MV-4-11 (cell line): Measurements from ENCODE around the gene SBK1.
A peak's percentile ranks its signal among the peaks of the same experiment; 100 is the strongest.
"Not testable (repeated sequence)": the region's sequence is repeated elsewhere in the genome, so short reads cannot be mapped to it uniquely, and the experiment has no call there.

Source experiments
- DNase-seq: peaks from one replicate; lab custom pipeline; 2025; lab: John Stamatoyannopoulos, UW

The SBK1 gene

DNA sequence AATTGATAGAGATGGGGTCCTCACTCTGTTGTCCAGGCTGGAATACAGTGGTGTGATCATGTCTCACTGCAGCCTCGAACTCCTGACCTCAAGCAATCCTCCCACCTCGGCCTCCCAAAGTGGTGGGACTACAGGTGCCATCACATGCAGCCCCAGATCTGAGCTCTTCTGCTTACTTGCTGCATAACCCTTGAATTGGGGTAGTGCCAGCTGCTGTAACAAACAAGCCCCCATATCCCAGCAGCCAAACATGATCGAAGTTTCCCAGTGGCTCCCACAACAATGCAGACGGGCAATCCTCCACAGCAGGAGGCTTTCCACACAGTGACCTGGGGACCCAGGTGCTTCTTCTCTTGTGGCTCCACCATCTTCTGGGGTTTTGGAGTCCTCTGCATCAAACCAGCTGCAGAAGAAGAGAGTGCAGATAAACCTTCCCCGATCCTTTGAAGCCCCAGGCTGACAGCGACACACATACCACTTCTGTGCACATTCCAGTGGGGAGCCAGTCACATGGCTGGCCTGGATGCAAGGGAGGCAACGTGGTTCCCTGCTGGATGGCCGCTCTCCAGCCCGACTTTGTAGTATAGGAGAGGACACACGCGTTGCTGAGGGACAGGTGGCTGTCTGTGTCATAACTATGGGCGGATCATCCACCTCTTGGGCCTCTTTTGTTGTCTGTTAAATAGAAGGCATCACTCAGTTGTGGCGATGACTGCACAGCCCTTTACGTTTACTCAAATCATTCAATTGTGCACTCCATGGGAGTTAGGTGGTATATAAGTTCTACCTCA is 16.7 kb downstream of the SBK1 start:
- DNase-seq: no peak

DNA sequence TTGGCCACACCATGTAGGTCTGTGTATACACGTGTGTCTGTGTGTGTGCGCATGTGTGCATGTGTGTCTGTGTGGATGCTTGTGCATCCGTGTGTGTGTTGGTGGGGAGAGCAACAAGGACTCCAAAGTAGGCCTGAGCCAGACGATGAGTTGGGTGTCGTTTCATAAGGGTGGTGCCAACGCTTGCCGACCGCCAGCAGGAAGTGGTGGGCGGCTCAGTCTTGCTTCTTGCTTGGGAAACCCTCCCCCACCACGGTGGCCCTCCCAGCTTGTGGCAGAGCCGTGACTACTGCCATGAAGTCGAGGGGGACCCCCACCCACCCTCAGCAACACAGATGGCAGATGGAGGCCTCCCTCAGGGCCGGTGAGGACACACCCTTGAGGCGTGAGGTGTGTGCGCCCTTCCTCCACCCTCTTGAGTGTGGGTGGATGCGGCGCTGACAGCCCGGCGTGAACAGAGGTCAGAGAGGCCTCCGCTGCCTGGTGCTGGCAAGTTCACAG is 17.5 kb downstream of the SBK1 start:
- DNase-seq: peak; percentile 22

DNA sequence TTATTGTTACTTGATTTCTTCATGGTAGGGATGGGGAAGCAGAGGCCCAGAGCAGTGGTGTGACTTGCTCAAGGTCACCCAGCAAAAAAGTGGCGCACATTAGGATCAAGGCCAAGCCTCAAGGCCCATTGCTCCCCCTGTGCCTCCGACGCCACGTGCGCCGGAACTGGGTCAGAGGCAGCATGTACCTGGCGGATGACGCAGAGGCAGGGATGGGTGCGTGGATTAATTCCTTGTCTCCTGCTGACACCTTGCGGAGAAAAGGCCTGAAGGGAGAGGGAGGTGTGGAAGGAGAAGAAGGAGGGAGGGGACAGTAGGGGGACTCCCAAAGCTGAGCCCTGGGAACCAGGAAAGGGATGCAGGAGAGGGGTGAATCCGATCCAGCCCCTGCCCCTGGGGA is 18.5 kb downstream of the SBK1 start:
- no peak for DNase-seq

DNA sequence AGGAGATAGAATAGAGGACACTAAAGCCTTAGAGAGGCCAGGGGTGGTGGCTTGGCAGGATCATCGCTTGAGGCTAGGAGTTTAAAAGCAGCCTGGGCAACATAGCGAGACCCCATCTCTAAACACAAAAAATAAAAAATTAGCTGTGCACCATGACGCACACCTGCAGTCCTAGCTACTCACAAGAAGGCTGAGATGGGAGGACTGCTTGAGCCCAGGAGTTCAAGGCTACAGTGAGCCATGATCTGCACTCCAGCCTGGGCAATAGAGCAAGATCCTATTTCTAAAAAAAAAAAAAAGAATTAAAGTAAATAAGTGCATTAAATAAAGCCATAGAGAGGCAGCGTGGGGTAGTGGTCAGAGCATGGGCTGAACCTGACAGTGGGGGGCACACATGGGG is 19.1 kb downstream of the SBK1 start:
- no peak for DNase-seq

DNA sequence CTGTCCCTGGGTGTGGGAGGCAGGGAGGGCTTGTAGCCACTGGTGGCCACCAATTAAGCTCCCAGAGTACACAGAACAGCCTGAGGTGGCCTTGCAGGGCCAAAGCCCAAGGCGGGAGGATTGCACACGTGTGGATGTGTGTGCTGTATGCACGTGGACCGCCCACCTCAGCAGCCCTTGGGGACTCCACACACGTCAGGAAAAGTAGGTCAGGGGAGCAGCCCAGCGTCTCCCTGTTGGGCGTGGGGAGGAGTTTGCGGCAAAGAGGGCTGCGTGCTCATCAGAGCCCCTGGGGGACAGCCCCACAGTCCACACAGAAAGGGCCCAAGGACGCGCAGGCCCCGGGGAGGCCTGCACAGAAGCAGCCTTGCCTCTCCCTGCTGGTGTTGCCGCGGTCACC is 19.6 kb downstream of the SBK1 start:
- no peak for DNase-seq

DNA sequence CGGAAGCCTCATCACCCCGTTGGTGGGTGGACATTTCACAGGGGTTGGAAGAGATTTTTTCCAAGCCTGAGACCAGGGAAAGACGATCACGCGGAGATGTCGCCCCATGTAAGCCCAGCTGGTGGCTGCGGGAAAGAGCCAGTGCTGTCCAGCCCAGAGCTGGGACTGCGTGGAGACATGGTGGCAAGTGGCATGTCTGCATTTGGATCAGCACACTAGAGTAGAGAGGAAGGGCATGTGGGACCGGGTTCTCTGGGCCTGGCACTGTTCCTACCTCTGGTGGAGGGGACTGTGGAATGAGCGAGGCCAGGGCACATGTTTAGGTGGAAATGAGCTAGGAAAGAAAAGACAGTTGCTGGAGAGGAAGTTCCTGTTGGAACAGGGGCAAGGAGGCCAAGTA is 20.0 kb downstream of the SBK1 start:
- no peak for DNase-seq

DNA sequence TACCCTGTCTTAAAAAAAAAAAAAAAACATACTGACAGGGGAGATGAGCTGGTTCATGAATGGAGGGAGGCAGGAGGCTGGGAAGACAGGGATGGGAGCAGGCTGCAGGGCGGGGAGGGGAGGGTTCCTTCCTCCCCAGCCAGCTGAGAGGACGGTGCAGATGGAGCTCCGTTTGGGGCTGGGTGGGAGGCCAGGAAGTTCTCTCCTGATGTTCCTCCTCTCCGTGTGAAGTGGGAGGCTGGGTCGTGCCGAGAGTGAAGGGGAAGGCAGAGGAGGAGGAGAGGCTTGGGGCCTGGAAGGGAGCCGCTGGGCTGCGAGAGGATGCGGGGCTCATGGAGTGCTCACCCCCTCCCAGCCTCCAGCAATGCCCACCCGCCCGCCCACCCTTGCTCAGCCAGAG is 21.3 kb downstream of the SBK1 start:
- no peak for DNase-seq

DNA sequence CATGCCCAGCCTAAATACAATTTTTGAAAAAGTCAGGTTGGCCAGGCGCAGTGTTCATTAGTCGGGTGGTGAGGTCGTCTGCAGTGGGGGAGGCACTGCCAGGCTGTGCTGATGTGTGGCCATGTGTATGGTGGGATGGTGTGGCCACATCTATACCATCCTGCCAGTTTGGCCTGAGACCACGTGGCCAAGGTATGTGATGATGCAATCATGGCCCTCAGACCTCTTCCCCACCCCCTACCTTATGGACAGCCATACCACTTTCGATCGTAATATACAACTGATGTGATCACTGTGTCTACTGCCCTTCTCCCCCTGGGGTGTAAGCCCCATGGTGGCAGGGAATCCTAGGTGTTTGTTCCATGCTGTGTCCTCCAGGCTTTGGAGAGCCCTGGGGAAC is 23.7 kb downstream of the SBK1 start:
- no peak for DNase-seq

DNA sequence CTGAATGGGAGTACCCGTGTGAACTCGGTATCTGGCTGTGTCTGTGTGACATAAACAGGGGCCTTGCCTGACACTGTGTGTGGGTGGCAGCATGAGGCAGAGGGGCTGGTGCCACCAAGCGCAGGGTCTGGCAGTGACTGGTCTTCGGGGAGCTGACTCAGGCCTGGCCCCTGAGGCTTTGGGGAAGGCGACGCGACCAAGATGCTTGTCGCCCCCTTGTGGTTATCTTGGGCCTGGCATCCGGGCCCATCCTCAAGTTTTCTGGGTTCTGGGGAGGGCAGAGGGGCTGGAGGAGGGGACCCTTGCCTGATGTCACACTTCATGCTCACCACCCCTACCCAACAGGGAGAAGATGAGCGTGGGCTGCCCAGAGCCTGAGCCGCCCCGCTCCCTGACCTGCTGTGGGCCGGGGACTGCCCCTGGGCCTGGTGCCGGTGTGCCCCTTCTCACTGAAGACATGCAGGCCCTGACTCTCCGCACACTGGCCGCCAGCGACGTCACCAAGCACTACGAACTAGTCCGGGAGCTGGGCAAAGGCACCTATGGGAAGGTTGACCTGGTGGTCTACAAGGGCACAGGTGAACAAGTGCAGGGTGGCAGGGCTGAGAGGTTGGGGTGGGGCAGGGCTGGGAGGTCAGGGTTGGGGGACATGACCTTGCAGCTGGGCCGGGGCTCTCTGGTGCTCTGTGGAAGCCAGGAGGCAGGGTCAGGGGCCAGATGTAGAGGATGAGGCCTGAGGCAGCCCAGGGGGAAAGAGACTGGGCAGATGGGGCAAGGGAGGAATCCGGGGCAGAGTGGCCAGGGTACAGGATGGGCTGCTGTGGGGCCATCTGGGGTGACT is 24.9 kb downstream of the SBK1 start:
- peak; percentile 37 for DNase-seq

DNA sequence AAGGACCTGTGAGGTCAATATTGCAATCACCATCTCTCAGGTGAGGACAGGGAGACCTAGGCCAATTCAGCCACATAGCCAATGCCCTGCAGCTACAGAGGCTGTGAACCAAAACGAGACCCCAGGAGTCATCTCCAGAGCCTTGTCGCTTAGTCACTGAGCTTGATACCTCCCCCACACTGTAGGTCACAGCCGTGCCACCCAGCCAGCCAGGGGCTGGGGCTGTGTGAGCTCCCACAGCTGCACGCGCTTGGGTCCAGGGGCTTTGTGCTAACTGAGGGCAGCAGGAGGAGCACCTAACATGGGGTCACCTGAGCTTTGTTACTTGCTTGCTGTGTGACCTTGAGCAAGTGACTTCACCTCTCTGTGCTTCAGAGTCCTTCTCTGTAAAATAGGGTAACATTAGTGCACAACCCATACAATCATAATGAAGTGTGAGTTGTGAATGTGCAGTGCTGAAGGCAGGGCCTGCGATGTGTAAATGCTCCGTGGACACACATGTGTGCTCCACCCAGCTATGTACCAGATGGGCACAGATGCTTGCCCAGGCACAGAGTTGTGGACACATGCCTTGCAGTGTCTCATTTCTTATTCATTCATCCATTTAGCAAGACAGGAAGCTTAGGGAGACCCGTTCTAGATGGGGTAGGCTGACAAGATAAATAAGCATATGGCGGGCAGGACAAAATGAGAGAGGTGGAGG is 25.9 kb downstream of the SBK1 start:
- DNase-seq: no peak

DNA sequence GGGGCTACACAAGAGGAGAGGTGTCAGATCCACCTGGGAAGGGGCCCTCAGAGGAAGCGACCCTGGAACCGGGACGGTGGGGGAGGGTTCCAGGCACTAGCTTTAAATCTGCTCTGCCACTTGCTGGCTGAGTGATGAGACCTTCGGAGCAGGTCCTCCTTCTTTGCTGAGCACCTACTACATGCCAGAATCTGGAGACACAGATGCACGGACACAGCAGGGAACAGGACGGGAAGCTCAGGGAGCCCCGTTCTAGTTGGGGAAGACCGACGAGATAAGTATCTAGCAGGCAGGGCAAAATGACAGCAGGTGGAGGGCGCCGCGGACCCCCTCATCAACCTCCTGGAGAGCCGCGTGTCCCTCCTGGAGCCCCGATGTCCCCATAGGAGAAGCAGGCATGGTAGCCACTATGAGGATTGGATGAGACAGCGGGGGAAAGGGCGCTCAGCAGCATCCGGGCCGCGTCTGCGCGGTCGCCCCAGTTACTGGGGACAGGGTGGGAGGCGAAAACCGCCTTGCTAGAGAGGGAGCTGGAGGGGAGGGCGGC is 27.2 kb downstream of the SBK1 start:
- no peak for DNase-seq

DNA sequence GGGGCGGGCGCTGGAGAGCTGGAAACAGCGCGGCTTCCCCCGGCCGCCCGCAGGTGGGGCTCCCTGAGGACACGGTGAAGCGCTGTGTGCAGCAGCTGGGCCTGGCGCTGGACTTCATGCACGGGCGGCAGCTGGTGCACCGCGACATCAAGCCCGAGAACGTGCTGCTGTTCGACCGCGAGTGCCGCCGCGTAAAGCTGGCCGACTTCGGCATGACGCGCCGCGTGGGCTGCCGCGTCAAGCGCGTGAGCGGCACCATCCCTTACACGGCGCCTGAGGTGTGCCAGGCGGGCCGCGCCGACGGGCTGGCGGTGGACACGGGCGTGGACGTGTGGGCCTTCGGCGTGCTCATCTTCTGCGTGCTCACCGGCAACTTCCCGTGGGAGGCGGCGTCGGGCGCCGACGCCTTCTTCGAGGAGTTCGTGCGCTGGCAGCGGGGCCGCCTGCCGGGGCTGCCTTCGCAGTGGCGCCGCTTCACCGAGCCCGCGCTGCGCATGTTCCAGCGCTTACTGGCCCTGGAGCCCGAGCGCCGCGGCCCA is 27.8 kb downstream of the SBK1 start:
- DNase-seq: no peak

DNA sequence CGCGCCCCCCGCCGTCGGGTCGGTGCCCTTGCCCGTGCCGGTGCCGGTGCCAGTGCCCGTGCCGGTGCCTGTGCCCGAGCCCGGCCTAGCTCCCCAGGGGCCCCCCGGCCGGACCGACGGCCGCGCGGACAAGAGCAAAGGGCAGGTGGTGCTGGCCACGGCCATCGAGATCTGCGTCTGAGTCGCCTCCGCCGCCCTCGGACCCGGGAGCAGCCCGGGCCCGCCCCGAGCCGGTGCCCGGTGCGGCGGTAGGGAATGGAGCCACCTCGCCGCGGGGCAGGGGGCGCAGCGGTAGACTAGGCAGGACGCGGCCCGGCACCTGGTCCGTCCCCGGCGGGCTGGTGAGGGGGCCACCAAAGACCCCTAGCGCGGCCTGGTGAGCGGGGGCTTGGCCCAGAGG is 28.4 kb downstream of the SBK1 start:
- no peak for DNase-seq

DNA sequence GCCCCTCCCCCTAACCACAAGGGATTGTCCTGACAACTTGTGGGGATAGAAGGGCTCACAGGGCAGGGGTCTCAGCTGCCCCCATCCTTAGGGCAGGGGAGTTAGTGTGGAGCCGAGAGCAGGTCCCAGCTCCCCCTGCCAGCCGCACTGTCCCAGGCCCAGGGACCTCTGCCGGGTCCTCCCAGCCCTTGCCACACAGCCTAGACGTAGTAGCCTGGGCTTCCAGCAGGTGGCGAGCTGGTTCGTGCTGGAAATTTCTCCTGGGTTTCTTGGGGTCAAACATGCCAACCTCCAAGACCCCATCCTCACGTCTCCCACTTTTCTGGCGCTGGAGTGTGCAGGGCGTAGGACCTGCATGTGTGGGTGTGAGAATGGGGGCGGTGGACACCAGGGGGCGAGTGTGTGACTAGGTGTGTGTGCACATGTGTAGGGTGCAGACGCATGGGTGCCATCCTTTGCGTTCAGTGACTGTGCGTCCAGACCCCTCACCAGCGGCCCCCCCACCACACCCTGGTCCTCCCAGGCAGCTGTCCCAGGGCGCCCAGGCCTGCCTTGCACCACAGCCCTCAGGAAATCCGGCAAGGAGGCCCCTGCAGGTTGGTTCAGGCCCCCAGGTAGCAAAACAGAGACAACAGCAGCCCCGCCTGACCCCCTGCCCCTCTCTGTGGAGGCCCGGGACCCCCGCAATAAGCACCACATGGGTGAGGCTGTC is 29.5 kb downstream of the SBK1 start:
- no peak for DNase-seq

DNA sequence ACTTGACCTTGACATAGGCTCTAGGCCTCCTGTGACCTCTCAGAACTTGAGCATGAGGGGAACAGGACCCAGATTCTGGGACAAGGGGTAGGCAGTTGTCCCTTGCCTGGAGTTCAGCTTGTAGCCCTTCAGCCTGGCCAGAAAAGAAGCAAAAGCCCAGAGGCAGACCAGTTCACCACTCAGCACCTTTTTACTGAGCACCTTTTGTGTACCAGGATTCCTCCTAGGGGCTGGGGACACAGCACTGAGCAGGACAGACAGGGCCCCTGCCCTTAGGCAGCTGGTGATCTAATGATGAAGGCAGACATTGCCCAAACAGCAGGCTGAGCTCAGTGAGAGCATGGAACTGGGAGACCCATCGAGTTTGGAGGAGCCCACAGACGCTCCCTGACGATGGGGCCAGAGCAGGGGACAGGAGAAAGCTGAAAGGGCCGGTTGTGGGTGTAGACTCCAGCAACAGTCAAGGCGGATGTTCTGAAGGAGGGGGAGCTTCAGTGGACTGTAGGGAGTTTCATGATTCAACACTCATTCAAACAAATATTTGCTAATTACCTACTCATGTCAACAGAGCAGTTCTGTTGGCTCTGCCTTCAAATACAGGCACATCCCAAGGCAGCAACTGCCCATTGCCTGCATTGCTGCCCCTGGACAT is 32.0 kb downstream of the SBK1 start:
- no peak for DNase-seq

DNA sequence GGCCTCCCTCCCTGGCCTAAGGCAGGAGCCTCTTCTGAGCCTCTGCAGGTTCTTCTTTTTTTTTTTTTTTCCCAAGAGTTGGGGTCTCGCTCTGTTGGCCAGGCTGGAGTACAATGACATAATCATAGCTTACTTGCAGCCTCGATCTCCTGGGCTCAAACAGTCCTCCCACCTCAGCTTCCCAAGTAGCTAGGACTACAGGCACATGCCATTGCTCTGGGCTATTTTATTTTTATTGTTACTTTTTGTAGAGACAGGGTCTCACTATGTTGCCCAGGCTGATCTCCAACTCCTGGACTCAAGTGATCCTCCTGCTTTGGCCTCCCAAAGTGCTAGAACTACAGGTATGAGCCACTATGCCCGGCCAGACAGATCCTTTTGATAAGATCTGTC is 32.6 kb downstream of the SBK1 start:
- DNase-seq: no peak

DNA sequence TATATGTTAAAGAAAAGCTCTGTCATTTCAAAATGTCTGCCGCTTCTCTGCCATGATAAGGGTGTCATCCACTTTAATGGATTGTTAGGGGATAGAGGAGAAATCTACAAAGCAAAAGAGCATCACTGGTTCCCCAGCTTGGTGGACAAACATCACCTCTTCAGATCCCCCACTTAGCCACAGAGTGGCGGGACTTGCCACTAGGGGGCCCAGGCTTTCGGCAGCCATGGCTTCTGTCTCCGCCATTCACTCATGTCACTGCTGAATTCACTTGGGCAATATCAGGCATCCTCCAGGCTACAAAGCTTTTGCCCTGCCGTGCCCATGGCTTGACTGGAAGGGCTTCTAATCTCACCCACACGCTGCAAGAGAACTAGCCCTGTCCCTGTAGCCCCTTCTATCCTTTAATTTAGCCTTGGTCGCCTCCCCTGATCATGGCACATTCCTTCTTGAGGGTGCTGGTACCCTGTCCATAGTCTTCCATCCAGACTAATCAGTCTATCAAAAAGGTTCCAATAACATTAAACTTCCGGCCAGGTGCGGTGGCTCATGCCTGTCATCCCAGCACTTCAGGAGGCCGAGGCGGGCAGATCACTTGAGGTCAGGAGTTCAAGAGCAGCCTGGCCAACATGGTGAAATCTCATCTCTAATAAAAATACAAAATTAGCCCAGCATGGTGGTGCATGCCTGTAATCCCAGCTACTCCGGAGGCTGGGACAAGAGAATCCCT is 34.7 kb downstream of the SBK1 start:
- peak; percentile 32 for DNase-seq

DNA sequence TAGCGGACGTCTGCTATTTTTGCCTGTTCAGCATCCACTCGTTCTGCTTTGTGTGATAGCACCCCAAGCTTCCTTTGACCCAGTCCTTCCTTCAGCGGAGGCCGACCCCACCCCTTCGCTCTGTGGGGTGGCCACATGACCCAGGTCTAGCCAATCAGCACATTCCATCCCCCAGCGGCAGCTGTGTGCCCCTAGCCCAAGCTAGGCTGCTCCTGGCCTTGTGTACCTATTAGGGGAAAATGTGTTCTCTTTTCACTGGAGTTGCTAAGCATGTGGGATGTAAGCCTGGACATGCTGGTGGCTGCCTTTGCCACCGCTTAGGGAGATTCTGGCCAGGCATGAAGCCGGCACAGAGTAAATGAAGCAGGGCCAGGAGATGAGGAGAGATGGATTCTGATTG is 37.9 kb downstream of the SBK1 start:
- DNase-seq: not testable (repeated sequence)

DNA sequence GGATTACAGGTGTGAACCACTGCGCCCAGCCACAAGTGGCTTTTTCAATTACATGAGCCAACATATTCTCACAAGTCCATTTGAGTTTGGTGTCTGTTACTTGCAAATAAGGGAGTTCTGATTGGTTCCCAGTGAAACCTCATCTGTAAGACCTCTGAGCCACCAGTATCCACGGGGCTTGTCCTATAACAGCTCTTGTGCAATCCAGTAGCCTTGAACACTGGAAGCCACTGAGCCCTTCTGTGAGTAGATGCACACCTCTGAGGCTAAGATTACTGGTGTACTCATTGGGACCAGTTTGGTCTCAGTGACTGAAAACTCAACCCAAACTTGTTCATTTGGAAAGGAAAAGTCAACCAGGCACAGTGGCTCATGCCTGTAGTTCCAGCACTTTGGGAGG is 38.7 kb downstream of the SBK1 start:
- DNase-seq: not testable (repeated sequence)

DNA sequence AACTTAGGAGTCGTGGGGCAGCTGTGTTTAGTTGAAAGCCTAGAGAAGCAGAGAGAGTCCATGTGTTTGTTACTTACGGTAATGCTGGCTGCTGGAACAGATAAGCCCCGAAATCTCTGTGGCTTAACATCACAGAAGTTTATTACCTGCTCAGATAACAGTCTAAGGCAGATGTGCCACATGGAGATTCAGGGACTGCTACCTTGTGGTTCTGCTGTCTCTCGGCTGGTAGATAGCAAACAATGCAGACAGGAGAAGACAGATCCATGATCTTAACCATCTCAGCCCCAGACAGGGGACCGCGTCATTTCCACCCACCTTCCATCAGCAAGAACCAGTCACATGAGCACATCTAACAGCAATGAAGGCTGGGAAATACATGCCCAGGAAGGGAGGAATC is 40.3 kb downstream of the SBK1 start:
- DNase-seq: not testable (repeated sequence)
